ENCODE results near the gene RPL19.

The RPL19 gene

GRCh38 chr17:39235555-39236449 is 35.7 kb downstream of the RPL19 start:
- no peak overlapping the region for H3K4me3 ChIP-seq (ENCODE audit: low read depth, low read length)
- no peak overlapping the region for H2AFZ ChIP-seq (ENCODE audit: low read length, unreplicated experiment)
- no peak overlapping the region for H3K27ac ChIP-seq (ENCODE audit: low read depth, low read length)
- H3K27me3 ChIP-seq (ENCODE audit: insufficient read depth, low read length): no peaks in the 10 kb centered on the region
- no peaks in the 10 kb centered on the region for H3K36me3 ChIP-seq (ENCODE audit: insufficient read depth, low read length)
- H3K79me2 ChIP-seq (ENCODE audit: control insufficient read depth, insufficient read depth, low read length, unreplicated experiment): no peaks in the 10 kb centered on the region
- H3K4me1 ChIP-seq (ENCODE audit: control insufficient read depth, insufficient read depth, low read length, unreplicated experiment): peaks cover 26% of the 10 kb centered on the region

- Histone ChIP-seq H3K36me3 (ENCODE audit: insufficient read depth, low read length) (no peaks in the 10 kb centered on the region), H2AFZ (ENCODE audit: low read length, unreplicated experiment) (no peak overlapping the region), H3K27me3 (ENCODE audit: insufficient read depth, low read length) (no peaks in the 10 kb centered on the region), H3K79me2 (ENCODE audit: control insufficient read depth, insufficient read depth, low read length, unreplicated experiment) (no peaks in the 10 kb centered on the region), H3K27ac (ENCODE audit: low read depth, low read length) (no peak overlapping the region), H3K4me1 (ENCODE audit: control insufficient read depth, insufficient read depth, low read length, unreplicated experiment) (peaks cover 20% of the 10 kb centered on the region), H3K4me3 (ENCODE audit: low read depth, low read length) (no peak overlapping the region)
Observed at GRCh38 chr17:39236450-39236927, 36.4 kb downstream of the RPL19 start.

- Histone ChIP-seq H3K27me3 (ENCODE audit: insufficient read depth, low read length) (no peaks in the 10 kb centered on the region), H3K27ac (ENCODE audit: low read depth, low read length) (no peak overlapping the region), H3K4me1 (ENCODE audit: control insufficient read depth, insufficient read depth, low read length, unreplicated experiment) (peaks cover 15% of the 10 kb centered on the region), H3K36me3 (ENCODE audit: insufficient read depth, low read length) (no peaks in the 10 kb centered on the region), H3K79me2 (ENCODE audit: control insufficient read depth, insufficient read depth, low read length, unreplicated experiment) (no peaks in the 10 kb centered on the region), H3K4me3 (ENCODE audit: low read depth, low read length) (no peak overlapping the region), H2AFZ (ENCODE audit: low read length, unreplicated experiment) (no peak overlapping the region)
Observed at GRCh38 chr17:39236981-39237441, 36.9 kb downstream of the RPL19 start.

DNA sequence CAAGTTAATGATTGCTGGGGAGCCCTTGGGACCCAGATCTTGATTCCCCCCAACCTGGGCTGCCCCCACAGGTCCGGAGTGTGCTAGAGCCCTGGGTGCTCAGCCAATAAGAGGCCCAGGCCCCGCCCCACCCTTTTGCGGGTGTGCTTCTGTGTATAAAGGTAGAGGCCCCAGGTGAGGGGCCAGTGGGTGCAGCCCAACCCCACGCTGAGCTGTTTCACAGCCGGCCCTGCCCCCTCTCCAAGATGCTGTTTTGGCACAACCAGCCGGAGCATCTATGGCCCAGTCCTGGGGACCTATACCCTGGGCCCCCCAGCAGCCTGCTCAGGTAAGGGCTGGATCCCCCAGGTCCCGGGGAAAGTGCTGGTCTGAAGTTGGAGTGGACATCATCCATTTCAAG is 37.5 kb downstream of the RPL19 start:
- Histone ChIP-seq H2AFZ (ENCODE audit: low read length, unreplicated experiment) (no peak overlapping the region), H3K36me3 (ENCODE audit: insufficient read depth, low read length) (no peaks in the 10 kb centered on the region), H3K4me1 (ENCODE audit: control insufficient read depth, insufficient read depth, low read length, unreplicated experiment) (peaks cover 15% of the 10 kb centered on the region), H3K79me2 (ENCODE audit: control insufficient read depth, insufficient read depth, low read length, unreplicated experiment) (no peaks in the 10 kb centered on the region), H3K27ac (ENCODE audit: low read depth, low read length) (no peak overlapping the region), H3K27me3 (ENCODE audit: insufficient read depth, low read length) (no peaks in the 10 kb centered on the region), H3K4me3 (ENCODE audit: low read depth, low read length) (no peak overlapping the region)

- no peaks in the 10 kb centered on the region for H3K79me2 ChIP-seq (ENCODE audit: control insufficient read depth, insufficient read depth, low read length, unreplicated experiment)
- no peaks in the 10 kb centered on the region for H3K27me3 ChIP-seq (ENCODE audit: insufficient read depth, low read length)
- no peaks in the 10 kb centered on the region for H3K36me3 ChIP-seq (ENCODE audit: insufficient read depth, low read length)
- no peak overlapping the region for H3K27ac ChIP-seq (ENCODE audit: low read depth, low read length)
- no peak overlapping the region for H3K4me3 ChIP-seq (ENCODE audit: low read depth, low read length)
- H2AFZ ChIP-seq (ENCODE audit: low read length, unreplicated experiment): no peak overlapping the region
- peaks cover 15% of the 10 kb centered on the region for H3K4me1 ChIP-seq (ENCODE audit: control insufficient read depth, insufficient read depth, low read length, unreplicated experiment)
Observed at GRCh38 chr17:39238311-39238972, 38.4 kb downstream of the RPL19 start.

GRCh38 chr17:39239640-39240314 is 39.7 kb downstream of the RPL19 start:
- no peak overlapping the region for H2AFZ ChIP-seq (ENCODE audit: low read length, unreplicated experiment)
- no peaks in the 10 kb centered on the region for H3K27me3 ChIP-seq (ENCODE audit: insufficient read depth, low read length)
- no peaks in the 10 kb centered on the region for H3K79me2 ChIP-seq (ENCODE audit: control insufficient read depth, insufficient read depth, low read length, unreplicated experiment)
- H3K4me3 ChIP-seq (ENCODE audit: low read depth, low read length): no peak overlapping the region
- no peaks in the 10 kb centered on the region for H3K36me3 ChIP-seq (ENCODE audit: insufficient read depth, low read length)
- peaks cover 25% of the 10 kb centered on the region for H3K4me1 ChIP-seq (ENCODE audit: control insufficient read depth, insufficient read depth, low read length, unreplicated experiment)
- no peak overlapping the region for H3K27ac ChIP-seq (ENCODE audit: low read depth, low read length)

- Histone ChIP-seq H3K27ac (ENCODE audit: low read depth, low read length) (no peak overlapping the region), H3K36me3 (ENCODE audit: insufficient read depth, low read length) (no peaks in the 10 kb centered on the region), H3K4me3 (ENCODE audit: low read depth, low read length) (no peak overlapping the region), H3K79me2 (ENCODE audit: control insufficient read depth, insufficient read depth, low read length, unreplicated experiment) (no peaks in the 10 kb centered on the region), H3K27me3 (ENCODE audit: insufficient read depth, low read length) (no peaks in the 10 kb centered on the region), H2AFZ (ENCODE audit: low read length, unreplicated experiment) (no peak overlapping the region), H3K4me1 (ENCODE audit: control insufficient read depth, insufficient read depth, low read length, unreplicated experiment) (peaks cover 28% of the 10 kb centered on the region)
Observed at GRCh38 chr17:39240631-39241030, 40.5 kb downstream of the RPL19 start.

DNA sequence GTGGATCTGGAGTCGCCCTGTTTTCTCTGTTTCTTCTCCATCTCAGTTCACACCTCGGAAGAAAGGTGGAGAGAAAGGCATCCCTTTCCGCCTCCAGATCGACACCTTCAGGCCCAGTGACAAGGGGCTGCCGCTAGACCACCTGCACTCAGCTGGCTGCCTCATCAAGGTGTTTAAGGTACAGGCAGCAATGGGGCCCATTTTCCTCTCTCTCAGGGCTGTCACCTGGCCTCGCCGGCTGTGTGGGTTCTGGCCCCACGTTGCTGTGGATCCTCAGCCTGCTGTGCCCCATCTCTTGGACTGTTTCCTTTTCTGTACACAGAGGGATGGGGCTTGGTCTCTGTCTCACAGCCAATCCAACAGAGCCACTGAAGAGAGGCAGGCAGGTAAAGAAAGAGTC is 43.1 kb downstream of the RPL19 start:
- H3K36me3 ChIP-seq (ENCODE audit: insufficient read depth, low read length): no peaks in the 10 kb centered on the region
- H3K4me1 ChIP-seq (ENCODE audit: control insufficient read depth, insufficient read depth, low read length, unreplicated experiment): peaks cover 24% of the 10 kb centered on the region
- H2AFZ ChIP-seq (ENCODE audit: low read length, unreplicated experiment): no peak overlapping the region
- no peaks in the 10 kb centered on the region for H3K27me3 ChIP-seq (ENCODE audit: insufficient read depth, low read length)
- no peak overlapping the region for H3K4me3 ChIP-seq (ENCODE audit: low read depth, low read length)
- H3K27ac ChIP-seq (ENCODE audit: low read depth, low read length): no peak overlapping the region
- H3K79me2 ChIP-seq (ENCODE audit: control insufficient read depth, insufficient read depth, low read length, unreplicated experiment): no peaks in the 10 kb centered on the region

- no peaks in the 10 kb centered on the region for H3K36me3 ChIP-seq (ENCODE audit: insufficient read depth, low read length)
- H3K27ac ChIP-seq (ENCODE audit: low read depth, low read length): no peak overlapping the region
- no peak overlapping the region for H3K4me3 ChIP-seq (ENCODE audit: low read depth, low read length)
- H3K4me1 ChIP-seq (ENCODE audit: control insufficient read depth, insufficient read depth, low read length, unreplicated experiment): peaks cover 16% of the 10 kb centered on the region
- H3K27me3 ChIP-seq (ENCODE audit: insufficient read depth, low read length): no peaks in the 10 kb centered on the region
- no peaks in the 10 kb centered on the region for H3K79me2 ChIP-seq (ENCODE audit: control insufficient read depth, insufficient read depth, low read length, unreplicated experiment)
- H2AFZ ChIP-seq (ENCODE audit: low read length, unreplicated experiment): no peak overlapping the region
Observed at GRCh38 chr17:39244016-39244599, 44.0 kb downstream of the RPL19 start.
